Measurements from ENCODE around the gene INPP1. TPM values are rescaled to one million over a fixed set of nuclear protein-coding genes. Genes with fewer than 3 reads are reported as not detected.
A peak's percentile ranks its signal among the peaks of the same experiment; 100 is the strongest.

The INPP1 gene
- total RNA-seq, 1 donor from 2014 or later, result 14.4 TPM

DNA sequence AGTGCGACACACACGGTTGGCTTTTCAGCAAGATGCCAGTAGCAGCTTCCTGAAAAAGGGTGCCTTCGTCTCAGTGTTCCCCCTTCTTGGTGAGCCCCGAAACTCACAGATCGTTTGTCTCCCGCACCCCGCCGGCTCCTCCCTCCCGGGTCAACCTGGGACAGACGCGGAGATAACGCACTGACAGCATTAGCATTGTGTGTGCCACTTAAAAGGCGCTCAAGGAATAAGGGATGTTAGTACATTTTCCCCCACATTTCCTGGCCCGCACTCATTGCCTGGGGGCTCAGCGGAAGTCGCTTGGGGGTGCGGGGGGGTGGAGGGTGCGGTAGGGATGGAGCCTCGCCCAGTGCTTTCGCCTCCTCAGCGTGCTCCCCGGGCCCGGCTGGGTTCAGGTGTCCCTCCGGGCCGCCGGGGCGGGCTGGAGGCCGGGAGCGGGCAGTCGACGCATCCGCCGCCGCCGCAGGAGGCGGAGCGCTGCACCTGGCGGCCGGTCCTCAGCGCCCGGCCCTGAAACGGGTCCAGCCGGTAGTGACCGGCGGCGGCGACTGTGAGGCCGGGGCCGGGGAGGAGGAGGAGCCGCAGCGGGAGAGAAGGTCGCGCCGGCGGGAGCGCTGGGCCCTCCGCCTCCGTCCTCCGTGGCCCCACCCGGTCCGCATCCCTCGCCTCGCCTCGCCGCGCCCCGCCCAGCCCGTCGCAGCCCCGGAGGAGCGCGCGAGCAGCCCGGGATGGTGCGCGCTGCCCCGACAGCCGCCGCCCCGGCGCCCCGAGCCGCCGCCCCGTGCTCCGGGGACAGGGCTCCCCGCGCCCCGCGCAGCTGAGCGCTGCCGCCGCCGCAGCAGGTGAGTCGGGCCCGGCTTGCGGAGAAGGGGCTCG lies 64.5 kb downstream of the INPP1 start, which contains the start of gene MFSD6:
Gene MFSD6 (plus strand): TSS at position 694 of the 876 bp plus-strand sequence. CDS start 27,675 bp downstream, outside the sequence.
- no peak for DNase-seq (ENCODE audit: low read depth, low spot score)

DNA sequence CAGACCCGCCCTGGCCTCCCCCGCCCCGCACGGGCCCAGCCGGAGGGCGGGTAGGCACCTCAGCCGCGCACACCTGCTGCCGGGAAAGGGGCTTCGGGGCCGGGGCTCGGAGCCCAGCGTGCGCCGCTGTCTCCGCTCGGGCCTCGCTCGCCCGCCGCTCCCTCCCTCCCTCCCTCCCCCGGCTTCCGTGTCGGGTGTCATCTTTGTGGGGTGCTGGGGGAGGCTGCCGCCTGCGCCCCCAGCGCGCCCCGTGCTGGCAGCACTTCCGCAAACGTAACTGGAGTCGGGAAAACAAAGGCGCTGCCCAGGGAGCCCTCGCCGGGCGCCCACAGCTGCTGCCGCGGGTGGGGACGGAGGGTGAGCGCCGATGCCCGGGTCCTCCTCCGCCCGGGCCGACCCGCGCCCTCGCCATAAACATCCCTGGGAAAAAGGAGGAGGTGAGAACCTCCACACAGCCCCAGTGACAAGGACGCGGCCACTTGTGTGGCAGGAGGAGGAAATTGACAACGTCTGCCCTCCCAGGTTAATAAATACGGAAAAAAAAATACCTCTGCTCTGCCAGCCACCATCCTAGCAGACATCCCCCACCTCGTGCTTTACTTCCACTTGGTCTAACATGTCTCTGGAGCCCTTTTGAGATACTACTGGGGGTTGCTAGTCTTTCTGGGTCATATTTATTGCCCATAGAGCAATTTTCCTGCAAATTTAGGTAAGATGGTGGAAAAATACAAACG lies 65.3 kb downstream of the INPP1 start:
- DNase-seq (ENCODE audit: low read depth, low spot score), result no peak

DNA sequence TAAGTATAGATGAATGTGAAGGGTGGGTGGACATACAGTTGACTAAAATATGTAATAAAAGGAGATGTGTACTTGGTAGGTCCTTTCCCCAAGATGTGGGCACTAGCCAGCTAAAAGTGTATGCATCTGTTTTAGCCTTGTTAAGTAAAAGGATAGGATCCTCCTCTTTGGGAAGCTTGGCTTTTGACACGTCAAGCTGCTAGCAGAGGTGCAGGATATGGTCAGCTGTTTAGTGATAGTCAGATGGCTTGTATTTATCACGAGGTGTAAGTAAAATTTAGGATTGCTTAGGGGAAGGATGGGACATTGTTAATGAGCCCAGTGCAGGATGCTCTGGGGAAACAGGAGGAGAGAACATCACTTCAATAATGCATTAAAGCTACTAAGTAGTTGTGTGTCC lies 66.2 kb downstream of the INPP1 start:
- no peak for DNase-seq (ENCODE audit: low read depth, low spot score)

DNA sequence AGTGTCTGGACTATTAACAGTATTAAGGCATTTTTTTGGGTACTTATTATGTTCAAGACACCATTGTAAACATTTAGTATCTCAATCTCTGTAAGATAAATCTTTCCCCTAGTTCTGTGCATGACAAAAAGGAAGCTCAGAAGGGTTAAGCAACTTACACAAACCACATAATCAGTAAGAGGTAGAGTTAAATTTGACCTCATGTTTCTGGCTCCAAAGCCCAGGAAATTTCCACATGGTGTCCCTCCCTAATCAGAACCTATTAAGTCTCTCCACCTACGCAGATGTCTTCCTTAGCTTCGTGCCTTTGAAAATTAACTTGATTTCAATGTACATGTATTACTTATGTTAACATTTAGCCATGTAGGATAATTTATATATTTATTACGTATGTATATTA lies 66.8 kb downstream of the INPP1 start:
- DNase-seq (ENCODE audit: low read depth, low spot score), result no peak

DNA sequence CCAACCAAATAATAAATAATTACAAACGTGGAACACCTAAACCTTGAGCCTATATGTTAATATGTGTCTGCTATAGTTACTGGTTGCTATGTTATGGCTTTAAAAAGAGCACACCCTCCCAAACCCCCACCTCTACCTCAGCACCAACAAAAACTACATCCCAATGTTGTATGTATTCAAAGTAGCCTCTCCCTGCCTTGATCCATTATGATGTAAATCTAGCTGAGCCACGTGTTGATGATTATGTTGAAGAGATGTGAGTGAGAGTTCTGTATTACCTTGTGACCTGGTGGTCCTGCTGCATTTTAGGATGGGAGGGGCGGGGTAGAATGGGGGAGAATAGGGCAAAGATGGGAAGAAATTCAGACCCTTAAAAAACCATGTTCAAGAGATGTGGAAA lies 69.6 kb downstream of the INPP1 start:
- DNase-seq (ENCODE audit: low read depth, low spot score), result no peak

DNA sequence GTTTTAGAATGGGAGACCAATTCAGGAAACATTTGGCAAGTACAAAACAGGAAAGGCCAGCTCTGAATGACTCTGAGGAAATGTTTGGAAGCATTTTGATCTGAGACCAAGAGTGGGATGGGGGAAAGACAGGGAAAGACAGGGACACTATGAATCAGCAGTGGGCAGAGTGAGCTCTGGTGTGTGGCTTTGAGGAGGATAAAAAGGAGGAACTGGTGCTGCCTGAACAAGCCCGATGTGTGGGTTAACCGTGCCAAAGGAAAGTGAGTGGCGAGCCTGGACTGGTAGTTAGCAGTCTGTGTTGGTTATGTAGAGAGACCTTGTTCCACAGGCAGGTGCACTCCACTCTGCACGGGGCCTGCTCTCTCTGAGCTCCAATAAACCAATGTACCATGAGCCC lies 70.0 kb downstream of the INPP1 start:
- peak; percentile 7 for DNase-seq (ENCODE audit: low read depth, low spot score)

DNA sequence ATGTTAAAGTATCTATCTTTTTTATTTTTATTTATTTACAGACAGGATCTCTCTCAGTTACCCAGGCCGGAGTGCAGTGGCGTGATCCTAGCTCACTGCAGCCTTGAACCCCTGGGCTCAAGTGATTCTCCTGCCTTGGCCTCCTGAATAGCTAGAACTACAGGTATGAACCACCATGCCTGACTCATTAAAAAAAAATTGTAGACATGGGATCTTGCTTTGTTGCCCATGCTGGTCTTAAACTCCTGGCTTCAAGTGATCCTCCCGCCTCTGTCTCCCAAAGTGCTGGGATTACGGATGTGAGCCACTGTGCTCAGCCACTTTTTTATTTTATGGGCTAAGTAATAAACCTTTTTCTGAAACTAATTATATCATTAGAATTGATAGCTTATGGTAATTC lies 71.9 kb downstream of the INPP1 start:
- DNase-seq (ENCODE audit: low read depth, low spot score), result no peak

DNA sequence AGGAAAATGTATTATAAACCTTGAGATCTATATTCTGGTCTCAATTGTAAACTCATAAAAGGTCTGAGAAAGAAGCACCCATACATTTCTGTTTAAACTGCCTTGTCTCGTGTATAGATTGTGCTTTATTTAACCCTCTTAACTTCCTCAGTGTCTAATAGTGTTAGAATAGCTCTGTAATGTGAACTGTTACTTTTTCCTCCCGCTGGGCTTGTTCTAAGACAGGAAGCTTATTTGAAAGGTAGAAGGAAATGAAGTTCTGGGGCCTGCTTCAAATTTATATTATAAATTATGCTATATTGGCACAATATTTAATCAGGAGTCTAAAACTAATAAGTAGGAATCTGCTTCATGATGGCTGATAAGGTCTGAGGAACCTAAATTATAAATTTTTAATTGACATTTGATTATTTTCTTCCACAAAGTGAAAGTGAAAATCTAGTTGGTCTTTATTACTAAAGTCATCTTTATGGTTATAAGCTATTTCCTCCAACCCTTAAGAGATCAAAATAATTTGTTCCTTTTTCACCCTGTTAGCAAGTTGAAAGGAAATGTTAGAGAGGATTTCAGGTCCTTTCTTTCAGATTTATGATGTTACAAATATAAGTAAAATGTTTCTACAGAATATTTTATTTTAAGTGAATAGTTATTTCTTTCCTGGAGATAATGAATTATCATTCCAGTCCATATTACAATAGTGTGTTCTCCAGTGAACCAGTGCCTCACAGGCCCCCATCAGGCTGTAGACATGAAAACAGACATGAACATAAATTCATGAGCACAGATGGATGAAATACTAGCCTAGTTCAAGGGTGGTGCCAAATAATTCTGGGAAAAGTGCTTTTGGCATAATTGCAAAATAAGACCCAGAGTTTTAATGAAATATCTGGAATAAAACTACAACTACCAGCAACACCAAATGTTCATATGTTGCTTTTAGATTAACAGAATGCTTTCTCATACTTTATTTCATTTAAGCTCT lies 72.7 kb downstream of the INPP1 start:
- DNase-seq (ENCODE audit: low read depth, low spot score), result no peak

DNA sequence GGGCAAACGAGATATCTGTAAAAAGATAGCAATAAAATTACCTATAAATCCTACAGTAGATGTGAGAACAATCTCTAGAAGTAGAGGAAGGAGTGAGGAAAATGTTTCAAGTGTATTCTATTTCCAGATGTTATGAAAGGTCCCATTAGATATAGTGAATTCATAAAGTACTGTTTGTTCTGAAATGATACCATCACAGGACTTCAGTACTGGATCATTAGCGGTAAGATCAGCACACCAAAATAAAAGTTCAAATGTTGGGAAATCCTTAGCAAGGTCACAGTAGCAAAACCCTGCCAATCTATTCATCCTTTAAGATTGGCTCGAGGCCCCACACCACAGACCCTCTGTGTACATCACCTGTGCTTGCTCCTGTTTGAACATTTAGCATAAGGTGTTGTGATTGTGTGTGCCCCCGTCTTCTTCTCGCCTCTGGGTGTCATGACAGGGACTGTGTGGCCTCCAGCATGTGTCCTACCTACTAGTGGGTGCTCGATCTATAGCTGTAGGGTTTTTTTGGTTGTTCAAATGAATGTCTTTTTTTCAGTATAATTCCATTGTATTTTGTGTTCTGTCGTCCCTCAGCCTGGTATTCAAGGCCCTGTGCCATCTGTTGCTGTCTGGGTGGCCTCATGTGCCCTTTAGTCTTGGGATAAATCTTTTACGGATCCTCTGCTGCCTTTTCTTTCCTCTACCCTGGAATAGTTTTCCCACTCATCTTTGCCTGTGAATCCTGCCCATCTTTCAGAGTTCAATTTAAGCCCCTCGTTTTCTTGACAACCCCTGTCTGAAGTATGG lies 73.9 kb downstream of the INPP1 start:
- DNase-seq (ENCODE audit: low read depth, low spot score), result no peak

DNA sequence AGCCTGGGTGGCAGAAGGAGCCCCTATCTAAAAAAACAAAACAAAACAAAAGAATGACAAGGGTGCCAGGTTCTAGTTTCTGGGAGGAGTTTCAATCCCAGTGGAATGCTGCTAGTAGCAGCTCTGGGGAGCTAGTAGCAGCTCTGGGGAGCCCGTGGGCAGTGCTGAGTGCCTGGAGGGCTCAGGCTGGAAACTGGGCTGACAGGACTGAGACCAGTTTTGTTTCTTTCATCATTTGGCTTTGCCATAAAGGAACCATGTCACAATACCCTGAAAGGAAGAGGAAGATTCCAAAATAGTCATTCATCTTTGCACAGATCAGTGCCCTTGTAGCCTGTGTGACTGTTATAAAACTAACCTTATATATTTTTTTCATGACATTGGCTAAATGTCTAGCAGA lies 75.3 kb downstream of the INPP1 start:
- no peak for DNase-seq (ENCODE audit: low read depth, low spot score)

DNA sequence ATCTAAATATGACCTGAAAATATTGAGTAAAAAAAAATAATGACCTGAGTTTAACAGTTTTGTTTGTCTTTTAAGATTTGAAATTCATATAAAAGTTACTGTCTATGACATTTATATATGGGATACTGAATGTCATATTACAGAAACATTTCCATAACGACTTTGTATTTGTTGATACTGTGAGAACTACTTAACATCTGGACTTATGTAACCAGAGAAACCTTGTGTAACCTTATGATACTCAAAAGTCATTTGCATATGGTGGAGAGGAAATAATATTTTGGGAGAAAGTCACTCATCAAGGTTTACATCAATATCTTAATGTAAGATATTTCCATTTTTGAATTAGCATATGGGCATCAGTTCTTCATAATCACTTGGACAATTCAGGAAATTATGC lies 77.4 kb downstream of the INPP1 start:
- DNase-seq (ENCODE audit: low read depth, low spot score), result no peak

Other genes with a start within 250 kb of the INPP1 start
- gene HIBCH, start 23.8 kb upstream of the INPP1 start, total RNA-seq, result 14.6 and 20.8 TPM in 2 replicates
- gene MFSD6, start 64.8 kb downstream of the INPP1 start, total RNA-seq, result 1.2 and 10.0 TPM in 2 replicates
- 3.5 and 4.7 TPM in 2 replicates for gene NEMP2, start 191.1 kb downstream of the INPP1 start, total RNA-seq

All from pulmonary artery endothelial cell (primary cell).